H9 (cell line): Measurements from ENCODE around the gene LCP1. TPM values are rescaled to one million over a fixed set of nuclear protein-coding genes. Genes with fewer than 3 reads are reported as not detected.
"Not testable (repeated sequence)": the region's sequence is repeated elsewhere in the genome, so short reads cannot be mapped to it uniquely, and the experiment has no call there.

Source experiments
- DNase-seq: peaks from one replicate; pipeline ENCODE4 v3.0.0-alpha.2; 2017
- H2AFZ ChIP-seq: one replicate; pipeline ENCODE4 v1.6.1; 2013; ENCODE audit warnings: mild to moderate bottlenecking, low read length, control low read depth, moderate library complexity
- H2AK5ac ChIP-seq: 2 replicates; pipeline ENCODE4 v1.6.1; 2013; ENCODE audit warnings: low read length, control low read depth, mixed read lengths; ENCODE audit not compliant: insufficient read length
- H2BK120ac ChIP-seq: one replicate; pipeline ENCODE4 v1.6.1; 2013; ENCODE audit warnings: low read depth, mild to moderate bottlenecking, low read length, control low read depth, inconsistent platforms; ENCODE audit not compliant: poor library complexity, severe bottlenecking
- H2BK12ac ChIP-seq: 2 replicates; pipeline ENCODE4 v1.6.1; 2013; ENCODE audit warnings: low read length, control low read depth, mixed read lengths, low read depth; ENCODE audit not compliant: insufficient read length
- H2BK15ac ChIP-seq: 2 replicates; pipeline ENCODE4 v1.6.1; 2013; ENCODE audit warnings: low read depth, low read length, control low read depth
- H2BK20ac ChIP-seq: one replicate; pipeline ENCODE4 v1.6.1; 2013; ENCODE audit warnings: low read depth, mild to moderate bottlenecking, low read length, control low read depth, inconsistent platforms; ENCODE audit not compliant: poor library complexity, severe bottlenecking
- H2BK5ac ChIP-seq: 2 replicates; pipeline ENCODE4 v1.6.1; 2013; ENCODE audit warnings: low read length, control low read depth, mixed read lengths; ENCODE audit not compliant: insufficient read length
- H3K14ac ChIP-seq: 2 replicates; pipeline ENCODE4 v1.6.1; 2013; ENCODE audit warnings: low read length, control low read depth; ENCODE audit not compliant: insufficient read depth
- H3K18ac ChIP-seq: 2 replicates; pipeline ENCODE4 v1.6.1; 2013; ENCODE audit warnings: low read depth, mild to moderate bottlenecking, mixed read lengths, low read length, control low read depth; ENCODE audit not compliant: insufficient read length
- H3K23ac ChIP-seq: 2 replicates; pipeline ENCODE4 v1.6.1; 2013; ENCODE audit warnings: low read length, control low read depth, mixed read lengths, low read depth; ENCODE audit not compliant: insufficient read length
- H3K23me2 ChIP-seq: 2 replicates; pipeline ENCODE4 v1.6.1; 2013; ENCODE audit warnings: low read depth, mild to moderate bottlenecking, mixed read lengths, low read length, control low read depth; ENCODE audit not compliant: insufficient read length, poor library complexity, severe bottlenecking
- H3K27ac ChIP-seq: 2 replicates; pipeline ENCODE4 v1.5.1; 2013; ENCODE audit warnings: low read length, control low read depth, mixed read lengths, low read depth; ENCODE audit not compliant: insufficient read length
- H3K27me3 ChIP-seq: 2 replicates; pipeline ENCODE4 v1.6.1; 2013; ENCODE audit warnings: low read length, control low read depth, inconsistent platforms; ENCODE audit not compliant: insufficient read depth
- H3K4ac ChIP-seq: 2 replicates; pipeline ENCODE4 v1.6.1; 2013; ENCODE audit warnings: low read depth, mild to moderate bottlenecking, control low read depth, inconsistent platforms, low read length, moderate library complexity
- H3K4me1 ChIP-seq: 2 replicates; pipeline ENCODE4 v1.6.1; 2013; ENCODE audit warnings: low read length, control low read depth, inconsistent platforms; ENCODE audit not compliant: insufficient read depth
- H3K4me2 ChIP-seq: 2 replicates; pipeline ENCODE4 v1.6.1; 2013; ENCODE audit warnings: low read length, control low read depth, mixed read lengths; ENCODE audit not compliant: insufficient read length, insufficient read depth
- H3K56ac ChIP-seq: 2 replicates; pipeline ENCODE4 v1.6.1; 2013; ENCODE audit warnings: low read depth, mild to moderate bottlenecking, mixed read lengths, low read length, control low read depth; ENCODE audit not compliant: insufficient read length
- H3K79me1 ChIP-seq: 2 replicates; pipeline ENCODE4 v1.6.1; 2013; ENCODE audit warnings: low read depth, mild to moderate bottlenecking, moderate library complexity, low read length, control low read depth, inconsistent platforms; ENCODE audit not compliant: insufficient read depth, poor library complexity, severe bottlenecking
- H3K79me2 ChIP-seq: 2 replicates; pipeline ENCODE4 v1.6.1; 2013; ENCODE audit warnings: low read length, control low read depth, inconsistent platforms; ENCODE audit not compliant: insufficient read depth
- H3K9ac ChIP-seq: 2 replicates; pipeline ENCODE4 v1.6.1; 2013; ENCODE audit warnings: low read length, control low read depth, mixed read lengths; ENCODE audit not compliant: insufficient read length; ENCODE audit errors: extremely low read depth
- H3K9me3 ChIP-seq: one replicate; pipeline ENCODE4 v1.6.1; 2013; ENCODE audit warnings: low read depth, low read length, inconsistent platforms; ENCODE audit not compliant: control insufficient read depth
- H3T11ph ChIP-seq: one replicate; pipeline ENCODE4 v1.6.1; 2013; ENCODE audit warnings: mild to moderate bottlenecking, low read length, control low read depth, inconsistent platforms
- H4K20me1 ChIP-seq: one replicate; pipeline ENCODE4 v1.6.1; 2013; ENCODE audit not compliant: control insufficient read depth, insufficient read length, insufficient read depth
- H4K5ac ChIP-seq: 2 replicates; pipeline ENCODE4 v1.6.1; 2013; ENCODE audit warnings: low read depth, mild to moderate bottlenecking, mixed read lengths, low read length, control low read depth; ENCODE audit not compliant: insufficient read length
- H4K8ac ChIP-seq: replicated peaks from 2 replicates; pipeline ENCODE4 v1.6.1; 2013; ENCODE audit warnings: low read length, control low read depth, mixed read lengths, low read depth; ENCODE audit not compliant: insufficient read length
- H4K91ac ChIP-seq: 2 replicates; pipeline ENCODE4 v1.6.1; 2013; ENCODE audit warnings: low read depth, mild to moderate bottlenecking, moderate library complexity, mixed read lengths, low read length, control low read depth; ENCODE audit not compliant: insufficient read length
- H3K27ac Mint-ChIP-seq, 3 experiments: 2 replicates in 2 of 3; 3 replicates in 1 of 3; pipeline ENCODE4 v1.8.0; 2020 to 2021; ENCODE audit warnings: mixed read lengths in 3 of 3, mild to moderate bottlenecking in 1 of 3, moderate library complexity in 1 of 3
- H3K27me3 Mint-ChIP-seq: 2 replicates; pipeline ENCODE4 v1.8.0; 2021; ENCODE audit warnings: low read depth, mild to moderate bottlenecking, moderate library complexity, mixed read lengths
- H3K36me3 Mint-ChIP-seq, 3 experiments: 2 replicates in 2 of 3; 3 replicates in 1 of 3; pipeline ENCODE4 v1.8.0; 2020 to 2021; ENCODE audit warnings: low read depth in 3 of 3, mixed read lengths in 3 of 3; ENCODE audit not compliant: insufficient read depth in 1 of 3
- H3K4me1 Mint-ChIP-seq, 2 experiments: 2 replicates each; pipeline ENCODE4 v1.8.0; 2020; ENCODE audit warnings: mixed read lengths in 2 of 2
- H3K4me3 Mint-ChIP-seq, 2 experiments: 2 replicates in 1 of 2; 3 replicates in 1 of 2; pipeline ENCODE4 v1.8.0; 2020 to 2021; ENCODE audit warnings: mild to moderate bottlenecking in 2 of 2, mixed read lengths in 2 of 2, moderate library complexity in 1 of 2
- H3K9me3 Mint-ChIP-seq, 2 experiments: 2 replicates in 1 of 2; 3 replicates in 1 of 2; pipeline ENCODE4 v1.8.0; 2020; ENCODE audit warnings: mild to moderate bottlenecking in 2 of 2, mixed read lengths in 2 of 2, moderate library complexity in 1 of 2
- WGBS: extraction: QIAGEN DNeasy Blood & Tissue Kit; methylation state at CpG from one replicate; pipeline ENCODE4 v1.1.7; 2013; ENCODE audit warnings: missing lambda C conversion rate, low lambda C conversion rate, mixed read lengths; ENCODE audit not compliant: insufficient read length; ENCODE audit errors: extremely low coverage; 5-methylcytosine and 5-hydroxymethylcytosine counted together
- total RNA-seq: library from RNA; stranded (reverse); gene quantifications from 2 replicates; pipeline ENCODE4 v1.2.1, GENCODE V29; 2021
- TF ChIP-seq, protein P1 (sequence below): fragments of 200-600 bp; sonication (generic); conservative IDR thresholded peaks from 3 replicates; pipeline ENCODE4 v1.8.0; 2021; ENCODE audit warnings: antibody characterized with exemption, mild to moderate bottlenecking

The LCP1 gene
- total RNA-seq, 1 experiment from 2014 or later: 0.81 TPM

- no peak overlapping the region for H3K4me3 Mint-ChIP-seq
- H2AK5ac ChIP-seq: no peak overlapping the region
- H3K18ac ChIP-seq: no peak overlapping the region
- no peak overlapping the region for H2AFZ ChIP-seq
- no peaks in the 10 kb centered on the region for H3K4me1 ChIP-seq
- H3T11ph ChIP-seq: no peak overlapping the region
- H2BK120ac ChIP-seq: no peak overlapping the region
- no peaks in the 10 kb centered on the region for H3K79me1 ChIP-seq
- H3K36me3 Mint-ChIP-seq: peaks cover 0 to 11% (median 2%) of the 10 kb centered on the region in 3 experiments; a peak in 3 of 7 replicates
- TF ChIP-seq, protein P1, sequence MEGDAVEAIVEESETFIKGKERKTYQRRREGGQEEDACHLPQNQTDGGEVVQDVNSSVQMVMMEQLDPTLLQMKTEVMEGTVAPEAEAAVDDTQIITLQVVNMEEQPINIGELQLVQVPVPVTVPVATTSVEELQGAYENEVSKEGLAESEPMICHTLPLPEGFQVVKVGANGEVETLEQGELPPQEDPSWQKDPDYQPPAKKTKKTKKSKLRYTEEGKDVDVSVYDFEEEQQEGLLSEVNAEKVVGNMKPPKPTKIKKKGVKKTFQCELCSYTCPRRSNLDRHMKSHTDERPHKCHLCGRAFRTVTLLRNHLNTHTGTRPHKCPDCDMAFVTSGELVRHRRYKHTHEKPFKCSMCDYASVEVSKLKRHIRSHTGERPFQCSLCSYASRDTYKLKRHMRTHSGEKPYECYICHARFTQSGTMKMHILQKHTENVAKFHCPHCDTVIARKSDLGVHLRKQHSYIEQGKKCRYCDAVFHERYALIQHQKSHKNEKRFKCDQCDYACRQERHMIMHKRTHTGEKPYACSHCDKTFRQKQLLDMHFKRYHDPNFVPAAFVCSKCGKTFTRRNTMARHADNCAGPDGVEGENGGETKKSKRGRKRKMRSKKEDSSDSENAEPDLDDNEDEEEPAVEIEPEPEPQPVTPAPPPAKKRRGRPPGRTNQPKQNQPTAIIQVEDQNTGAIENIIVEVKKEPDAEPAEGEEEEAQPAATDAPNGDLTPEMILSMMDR: no peak
- no peaks in the 10 kb centered on the region for H3K27me3 ChIP-seq
- H2BK20ac ChIP-seq: no peak overlapping the region
- H3K23ac ChIP-seq: no peak overlapping the region
- H3K9me3 ChIP-seq: no peaks in the 10 kb centered on the region
- H3K27ac ChIP-seq: no peak overlapping the region
- no peak overlapping the region for H3K14ac ChIP-seq
- H3K4ac ChIP-seq: no peak overlapping the region
- H3K27me3 Mint-ChIP-seq: peaks cover 14% of the 10 kb centered on the region
- no peak overlapping the region for H3K56ac ChIP-seq
- H3K4me1 Mint-ChIP-seq: no peaks in the 10 kb centered on the region
- H3K9me3 Mint-ChIP-seq: peaks cover 12% of the 10 kb centered on the region in 2 experiments; a peak in 4 of 5 replicates
- DNase-seq: no peak
- no peak overlapping the region for H2BK12ac ChIP-seq
- H3K79me2 ChIP-seq: no peaks in the 10 kb centered on the region
- no peak overlapping the region for H4K8ac ChIP-seq
- H3K9ac ChIP-seq: no peak overlapping the region
- H4K5ac ChIP-seq: no peak overlapping the region
- H2BK5ac ChIP-seq: no peak overlapping the region
- no peaks in the 10 kb centered on the region for H4K20me1 ChIP-seq
- no peaks in the 10 kb centered on the region for H3K23me2 ChIP-seq
- H3K4me2 ChIP-seq: no peak overlapping the region
- no peak overlapping the region for H2BK15ac ChIP-seq
- H4K91ac ChIP-seq: no peak overlapping the region
- H3K27ac Mint-ChIP-seq: no peak overlapping the region
Measured at GRCh38 chr13:46164661-46165060, 17.3 kb downstream of the LCP1 start.

- H3K4ac ChIP-seq, H3K4me1 ChIP-seq, H2BK20ac ChIP-seq, H3K79me2 ChIP-seq, H3K27ac Mint-ChIP-seq, H3K4me1 Mint-ChIP-seq, H3K4me2 ChIP-seq, H3K9ac ChIP-seq, H3K9me3 ChIP-seq, H3K23ac ChIP-seq, H3K27me3 ChIP-seq, H3K14ac ChIP-seq, H3T11ph ChIP-seq, H3K79me1 ChIP-seq, H3K27ac ChIP-seq, H2BK12ac ChIP-seq, H2BK120ac ChIP-seq, H2BK5ac ChIP-seq, H2AK5ac ChIP-seq, H3K23me2 ChIP-seq, H3K4me3 Mint-ChIP-seq, H4K91ac ChIP-seq, H3K18ac ChIP-seq, DNase-seq, H2AFZ ChIP-seq, H3K56ac ChIP-seq, H4K20me1 ChIP-seq, H4K5ac ChIP-seq, H2BK15ac ChIP-seq, H4K8ac ChIP-seq, H3K27me3 Mint-ChIP-seq: not testable (repeated sequence)
- no CpG with 5 or more reads among the region's 36 CpGs for WGBS
- H3K9me3 Mint-ChIP-seq: peaks cover 12% of the 10 kb centered on the region in 2 experiments; a peak in 4 of 5 replicates
- H3K36me3 Mint-ChIP-seq: peaks cover 0 to 11% (median 2%) of the 10 kb centered on the region in 3 experiments; a peak in 3 of 7 replicates
Measured at GRCh38 chr13:46162741-46163140, 19.2 kb downstream of the LCP1 start.
